Tibial artery (tissue), 4 donors: ENCODE results near the gene THSD4.

Experiments used
- DNase-seq, 2 donors: peaks; one replicate each; pipeline ENCODE4 v3.0.0-alpha.2; 2019
- H3K27ac ChIP-seq, 2 donors: fragments of 200-600 bp; sonication (generic) in 1 of 2; 1 replicate in 1 of 2; 2 replicates in 1 of 2; pipeline ENCODE4 v1.5.1; 2018 to 2019; ENCODE audit warnings: mild to moderate bottlenecking in 1 of 2
- H3K27me3 ChIP-seq, 2 donors: fragments of 200-600 bp; sonication (generic) in 1 of 2; one replicate each; pipeline versions ENCODE4 v1.5.1 to v1.6.0; 2016 to 2019
- H3K36me3 ChIP-seq, 3 donors: fragments of 200-600 bp; sonication (generic) in 2 of 3; one replicate each; pipeline ENCODE4 v1.5.1; 2016 to 2019; ENCODE audit warnings: mild to moderate bottlenecking in 2 of 3
- H3K4me1 ChIP-seq, 4 donors: fragments of 200-600 bp; sonication (generic) in 2 of 4; 1 replicate in 3 of 4; 2 replicates in 1 of 4; pipeline ENCODE4 v1.5.1; 2016 to 2019
- H3K4me3 ChIP-seq, 2 donors: fragments of 200-600 bp; sonication (generic) in 1 of 2; 1 replicate in 1 of 2; 2 replicates in 1 of 2; pipeline ENCODE4 v1.5.1; 2018 to 2019; ENCODE audit warnings: mild to moderate bottlenecking in 2 of 2
- H3K9me3 ChIP-seq, 3 donors: fragments of 200-600 bp; sonication (generic) in 1 of 3; one replicate each; pipeline ENCODE4 v1.5.1; 2016 to 2019
- CTCF ChIP-seq, 2 experiments: fragments of 200-600 bp in 1 of 2; fragments of 450-650 bp in 1 of 2; IDR thresholded peaks; one replicate each; pipeline ENCODE4 v1.5.1; 2017 to 2019; ENCODE audit warnings: antibody characterized with exemption in 2 of 2, mild to moderate bottlenecking in 1 of 2, moderate library complexity in 1 of 2
- intact Hi-C: fragments of 100-400 bp; cut with DNase I; formaldehyde crosslinking; loops from one replicate; pipeline ENCODE4 v1.15.0; 2023; ENCODE audit warnings: low total_unique reads

The THSD4 gene

GRCh38 chr15:71221417-71221816, 106.1 kb downstream of the THSD4 start:
- Histone ChIP-seq H3K36me3 (no peaks in the 10 kb centered on the region), H3K4me3 (no peak overlapping the region), H3K9me3 (no peaks in the 10 kb centered on the region), H3K27ac (no peak overlapping the region), H3K27me3 (no peaks in the 10 kb centered on the region), H3K4me1 (peaks cover 0 to 26% (median 21%) of the 10 kb centered on the region in 4 donors)
- TF ChIP-seq CTCF (IDR thresholded peaks at IDR 0.05): no peak
- intact Hi-C loops: loop anchor here (10.0 kb wide), 1 partner anchor 93 kb away; no protein-coding TSS in a partner anchor
- DNase-seq: no peak

DNA sequence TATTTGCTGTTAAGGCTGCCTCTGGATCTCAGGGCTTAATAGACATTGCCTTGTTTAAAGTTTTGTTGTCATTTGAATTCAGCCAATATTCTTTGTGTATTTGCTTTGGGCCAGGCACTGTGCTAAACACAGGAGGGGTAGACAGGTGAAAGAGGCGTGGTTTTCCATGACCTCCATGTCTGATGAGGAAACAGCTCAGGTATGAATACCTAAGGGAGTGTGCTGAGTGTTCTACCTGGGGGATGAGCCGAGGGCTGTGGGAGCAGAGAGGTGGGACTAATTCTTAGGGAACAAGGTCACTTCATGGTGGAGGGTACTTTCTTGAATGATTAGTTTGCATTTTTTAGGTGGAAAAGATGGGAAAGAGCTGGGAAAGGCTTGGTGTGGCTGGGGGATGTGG, 108.2 kb downstream of the THSD4 start:
- Histone ChIP-seq H3K27ac (no peak overlapping the region), H3K9me3 (no peaks in the 10 kb centered on the region), H3K36me3 (no peaks in the 10 kb centered on the region), H3K4me1 (peaks cover 0 to 18% (median 14%) of the 10 kb centered on the region in 4 donors), H3K4me3 (no peak overlapping the region), H3K27me3 (no peaks in the 10 kb centered on the region)
- TF ChIP-seq CTCF (IDR thresholded peaks at IDR 0.05): no peak
- intact Hi-C loops: loop anchor here (10.0 kb wide), 1 partner anchor 91 kb away; no protein-coding TSS in a partner anchor
- no peak for DNase-seq

DNA sequence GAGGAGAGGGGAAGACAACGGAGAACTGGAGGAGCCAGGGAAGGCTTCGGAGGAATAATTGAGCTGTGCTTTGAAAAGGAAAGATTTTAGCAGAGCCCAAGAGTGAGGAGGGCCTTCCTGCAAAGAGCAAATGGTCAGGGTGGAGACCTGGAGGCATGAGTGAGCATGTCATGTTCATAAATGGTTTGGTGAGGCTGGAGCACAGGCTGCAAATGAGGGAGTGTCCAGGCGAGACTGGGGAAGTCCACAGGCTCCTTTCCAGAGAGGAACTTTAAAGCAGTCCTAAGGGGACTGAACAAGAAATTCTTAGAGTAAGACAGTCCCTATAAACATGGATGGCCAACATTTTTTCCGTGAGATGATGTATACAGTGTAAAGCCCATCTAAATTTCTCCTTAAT, 108.8 kb downstream of the THSD4 start:
- intact Hi-C loops: loop anchor here (10.0 kb wide), 1 partner anchor 91 kb away; no protein-coding TSS in a partner anchor
- Histone ChIP-seq H3K4me1 (peaks cover 0 to 13% (median 10%) of the 10 kb centered on the region in 4 donors), H3K36me3 (no peaks in the 10 kb centered on the region), H3K9me3 (no peaks in the 10 kb centered on the region), H3K27me3 (no peaks in the 10 kb centered on the region), H3K27ac (no peak overlapping the region), H3K4me3 (no peak overlapping the region)
- no peak for TF ChIP-seq CTCF (IDR thresholded peaks at IDR 0.05)
- DNase-seq: no peak

- Histone ChIP-seq H3K27ac (no peak overlapping the region), H3K36me3 (no peaks in the 10 kb centered on the region), H3K9me3 (no peaks in the 10 kb centered on the region), H3K4me3 (no peak overlapping the region), H3K4me1 (no peaks in the 10 kb centered on the region), H3K27me3 (no peaks in the 10 kb centered on the region)
- no peak for TF ChIP-seq CTCF (IDR thresholded peaks at IDR 0.05)
- intact Hi-C loops: loop anchor here (10.0 kb wide), 1 partner anchor 89 kb away; no protein-coding TSS in a partner anchor
- DNase-seq: no peak
Observed at GRCh38 chr15:71225851-71226250, 110.6 kb downstream of the THSD4 start.

DNA sequence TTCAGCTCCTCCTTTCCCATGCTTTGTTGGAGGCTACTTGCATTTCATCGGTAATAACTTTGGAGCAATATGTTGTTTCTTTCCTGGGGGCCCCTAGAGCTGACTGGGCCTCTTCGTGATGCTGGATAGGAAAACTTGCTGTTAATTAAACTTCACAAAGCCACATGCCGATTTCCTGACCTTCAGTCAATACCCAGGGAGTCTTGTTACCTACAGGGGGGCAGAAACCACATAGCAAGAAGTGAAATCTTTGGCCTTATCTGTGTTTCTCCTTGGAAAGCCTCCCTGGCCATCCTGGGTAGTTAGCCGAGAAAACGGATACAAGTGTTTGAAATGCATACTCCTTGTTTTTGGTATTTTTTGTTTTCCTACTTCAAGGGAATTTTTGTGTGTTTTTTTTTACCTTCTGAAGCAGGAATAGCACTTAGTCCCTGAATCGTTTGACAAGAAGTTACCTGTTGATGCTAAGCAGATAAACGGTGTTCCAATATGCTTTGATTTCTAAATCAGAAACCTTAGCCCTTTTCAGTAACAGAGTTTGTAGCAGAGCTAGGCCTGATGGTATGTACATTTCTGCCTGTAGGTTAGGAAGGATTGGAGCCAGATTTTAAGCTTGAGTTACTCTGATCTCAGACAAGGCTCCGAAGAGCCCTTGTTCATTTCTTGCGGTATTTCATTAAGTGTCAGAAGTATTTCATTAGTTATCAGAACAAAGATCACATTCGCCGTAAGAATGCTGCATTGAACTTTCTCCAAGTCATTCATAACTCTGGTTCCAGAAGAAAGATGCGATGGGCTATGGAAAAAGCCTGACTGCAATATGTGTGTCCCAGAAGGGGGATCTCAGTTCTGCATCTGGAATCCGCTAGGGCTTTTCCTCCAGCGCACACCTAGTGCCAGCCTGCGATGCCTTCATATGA, 111.5 kb downstream of the THSD4 start:
- TF ChIP-seq CTCF (IDR thresholded peaks at IDR 0.05): no peak
- intact Hi-C loops: loop anchor here (10.0 kb wide), 1 partner anchor 88 kb away; no protein-coding TSS in a partner anchor
- Histone ChIP-seq H3K4me1 (no peaks in the 10 kb centered on the region), H3K36me3 (no peaks in the 10 kb centered on the region), H3K9me3 (no peaks in the 10 kb centered on the region), H3K27me3 (no peaks in the 10 kb centered on the region), H3K27ac (no peak overlapping the region), H3K4me3 (no peak overlapping the region)
- no peak for DNase-seq
